BLaER1 treated with 17β-estradiol and CSF1 and Interleukin-3, amounts not matched to agents 10 nM and 100 nM (cell line): ENCODE measurements around the gene HSD11B2.
A peak's percentile ranks its signal among the peaks of the same experiment; 100 is the strongest.

Experiments used
- H3K27ac ChIP-seq, 11 experiments: shearing (Covaris generic); formaldehyde crosslinking; 2 replicates each; pipeline ENCODE4 v1.8.1; 2022
- H3K27me3 ChIP-seq, 11 experiments: shearing (Covaris generic); formaldehyde crosslinking; 2 replicates each; pipeline ENCODE4 v1.8.1; 2022
- H3K36me3 ChIP-seq, 11 experiments: shearing (Covaris generic); formaldehyde crosslinking; 2 replicates each; pipeline ENCODE4 v1.8.1; 2022
- H3K4me1 ChIP-seq, 10 experiments: shearing (Covaris generic); formaldehyde crosslinking; 2 replicates each; pipeline ENCODE4 v1.8.1; 2022
- H3K4me2 ChIP-seq, 11 experiments: shearing (Covaris generic); formaldehyde crosslinking; 2 replicates each; pipeline ENCODE4 v1.8.1; 2022
- H3K4me3 ChIP-seq, 10 experiments: shearing (Covaris generic); formaldehyde crosslinking; 2 replicates each; pipeline ENCODE4 v1.8.1; 2022
- H3K9ac ChIP-seq, 11 experiments: shearing (Covaris generic); formaldehyde crosslinking; 2 replicates each; pipeline ENCODE4 v1.8.1; 2022
- H3K9me3 ChIP-seq, 11 experiments: shearing (Covaris generic); formaldehyde crosslinking; replicated peaks in 1 of 11; 2 replicates each; pipeline ENCODE4 v1.8.1; 2022
- H4K20me1 ChIP-seq, 11 experiments: shearing (Covaris generic); formaldehyde crosslinking; 2 replicates each; pipeline ENCODE4 v1.8.1; 2022
- Cebpa-rat ChIP-seq, 11 experiments: shearing (Covaris generic); IDR thresholded peaks; 2 replicates each; pipeline ENCODE4 v1.8.1; 2022

HSD11B2 gene

GRCh38 chr16:67451704-67452435 is 20.9 kb downstream of the HSD11B2 start:
- Histone ChIP-seq H3K4me1 (peaks cover 6 to 55% (median 17%) of the 10 kb centered on the region in 10 experiments; a peak in 17 of 20 replicates), H3K9me3 (no peaks in the 10 kb centered on the region), H3K27ac (no peak overlapping the region), H3K4me3 (no peak overlapping the region), H3K9ac (0 out of 22 replicates have a peak overlapping the region, but pooled peaks of 1 of the 11 experiments have one; percentile 28), H3K36me3 (peaks cover 53 to 100% (median 94%) of the 10 kb centered on the region in 11 experiments), H3K27me3 (no peaks in the 10 kb centered on the region), H3K4me2 (no peak overlapping the region), H4K20me1 (peaks cover 85 to 100% (median 100%) of the 10 kb centered on the region in 11 experiments)
- TF ChIP-seq Cebpa-rat (IDR thresholded peaks at IDR 0.05): no peak

- Histone ChIP-seq H3K27ac (no peak overlapping the region), H3K27me3 (no peaks in the 10 kb centered on the region), H3K9me3 (no peaks in the 10 kb centered on the region), H4K20me1 (peaks cover 86 to 100% (median 100%) of the 10 kb centered on the region in 11 experiments), H3K4me1 (peaks cover 21 to 65% (median 34%) of the 10 kb centered on the region in 10 experiments; a peak in 19 of 20 replicates), H3K36me3 (peaks cover 31 to 100% (median 92%) of the 10 kb centered on the region in 11 experiments; a peak in 21 of 22 replicates), H3K4me3 (no peak overlapping the region), H3K9ac (peak overlapping the region in 1 of 11 experiments; percentile 22; a peak in 1 of 22 replicates), H3K4me2 (no peak overlapping the region)
- TF ChIP-seq Cebpa-rat (IDR thresholded peaks at IDR 0.05): no peak
These were observed 23.2 kb downstream of the HSD11B2 start for GRCh38 chr16:67454104-67454503.

GRCh38 chr16:67454852-67455251 is 23.9 kb downstream of the HSD11B2 start:
- Histone ChIP-seq H3K27ac (no peak overlapping the region), H3K36me3 (peaks cover 28 to 100% (median 92%) of the 10 kb centered on the region in 11 experiments; a peak in 21 of 22 replicates), H4K20me1 (peaks cover 88 to 100% (median 100%) of the 10 kb centered on the region in 11 experiments), H3K4me1 (peaks cover 28 to 66% (median 41%) of the 10 kb centered on the region in 10 experiments; a peak in 19 of 20 replicates), H3K4me3 (no peak overlapping the region), H3K9me3 (no peaks in the 10 kb centered on the region), H3K9ac (peak overlapping the region in 3 of 11 experiments; percentile 1 to 35 (median 22); a peak in 2 of 22 replicates), H3K4me2 (peak overlapping the region in 4 of 11 experiments; percentile 3 to 47 (median 34); a peak in 6 of 22 replicates), H3K27me3 (no peaks in the 10 kb centered on the region)
- no peak for TF ChIP-seq Cebpa-rat (IDR thresholded peaks at IDR 0.05)

GRCh38 chr16:67456391-67457081 is 25.6 kb downstream of the HSD11B2 start:
- no peak for TF ChIP-seq Cebpa-rat (IDR thresholded peaks at IDR 0.05)
- no peaks in the 10 kb centered on the region for H3K9me3 ChIP-seq
- peak overlapping the region in 1 of 11 experiments; percentile 7; a peak in 3 of 22 replicates for H3K27ac ChIP-seq
- no peaks in the 10 kb centered on the region for H3K27me3 ChIP-seq
- H4K20me1 ChIP-seq: peaks cover 98 to 100% (median 100%) of the 10 kb centered on the region in 11 experiments
- peak overlapping the region in 2 of 11 experiments; percentile 79 to 81; a peak in 3 of 22 replicates for H3K4me2 ChIP-seq
- H3K9ac ChIP-seq: peak overlapping the region in 3 of 11 experiments; percentile 24 to 61 (median 38); a peak in 3 of 22 replicates
- peaks cover 33 to 74% (median 54%) of the 10 kb centered on the region in 10 experiments; a peak in 19 of 20 replicates for H3K4me1 ChIP-seq
- H3K4me3 ChIP-seq: no peak overlapping the region
- peaks cover 22 to 100% (median 92%) of the 10 kb centered on the region in 11 experiments; a peak in 21 of 22 replicates for H3K36me3 ChIP-seq

GRCh38 chr16:67457611-67458010 is 26.7 kb downstream of the HSD11B2 start:
- Histone ChIP-seq H3K9me3 (no peaks in the 10 kb centered on the region), H3K4me2 (peak overlapping the region in 3 of 11 experiments; percentile 17 to 81 (median 79); a peak in 4 of 22 replicates), H3K27ac (peak overlapping the region in 2 of 11 experiments; percentile 4 to 15; a peak in 2 of 22 replicates), H3K36me3 (peaks cover 14 to 100% (median 92%) of the 10 kb centered on the region in 11 experiments; a peak in 21 of 22 replicates), H3K4me3 (no peak overlapping the region), H3K4me1 (peaks cover 33 to 80% (median 63%) of the 10 kb centered on the region in 10 experiments; a peak in 19 of 20 replicates), H4K20me1 (peaks cover 98 to 100% (median 100%) of the 10 kb centered on the region in 11 experiments), H3K9ac (peak overlapping the region in 7 of 11 experiments; percentile 5 to 61 (median 52); a peak in 8 of 22 replicates), H3K27me3 (no peaks in the 10 kb centered on the region)
- TF ChIP-seq Cebpa-rat (IDR thresholded peaks at IDR 0.05): no peak

- Histone ChIP-seq H3K4me2 (peak overlapping the region in 4 of 11 experiments; percentile 17 to 81 (median 48); a peak in 5 of 22 replicates), H4K20me1 (peaks cover 98 to 100% (median 100%) of the 10 kb centered on the region in 11 experiments), H3K9me3 (no peaks in the 10 kb centered on the region), H3K27ac (peak overlapping the region in 2 of 11 experiments; percentile 4 to 15; a peak in 2 of 22 replicates), H3K36me3 (peaks cover 9 to 100% (median 92%) of the 10 kb centered on the region in 11 experiments; a peak in 21 of 22 replicates), H3K9ac (peak overlapping the region in 8 of 11 experiments; percentile 5 to 61 (median 43); a peak in 13 of 22 replicates), H3K4me1 (peaks cover 33 to 86% (median 69%) of the 10 kb centered on the region in 10 experiments; a peak in 19 of 20 replicates), H3K4me3 (no peak overlapping the region), H3K27me3 (no peaks in the 10 kb centered on the region)
- TF ChIP-seq Cebpa-rat (IDR thresholded peaks at IDR 0.05): no peak
These were observed 27.3 kb downstream of the HSD11B2 start for GRCh38 chr16:67458121-67458641.

- H4K20me1 ChIP-seq: peaks cover 100% of the 10 kb centered on the region in 11 experiments
- peak overlapping the region; percentile 19 to 81 (median 50); a peak in 20 of 22 replicates for H3K4me2 ChIP-seq
- no peak overlapping the region for H3K4me3 ChIP-seq
- no peak for TF ChIP-seq Cebpa-rat (IDR thresholded peaks at IDR 0.05)
- H3K9me3 ChIP-seq: no peaks in the 10 kb centered on the region
- peaks cover 33 to 97% (median 73%) of the 10 kb centered on the region in 10 experiments; a peak in 19 of 20 replicates for H3K4me1 ChIP-seq
- peak overlapping the region in 3 of 11 experiments; percentile 10 to 52 (median 21); a peak in 4 of 22 replicates for H3K27ac ChIP-seq
- peaks cover 5 to 100% (median 90%) of the 10 kb centered on the region in 11 experiments; a peak in 20 of 22 replicates for H3K36me3 ChIP-seq
- no peaks in the 10 kb centered on the region for H3K27me3 ChIP-seq
- H3K9ac ChIP-seq: peak overlapping the region in 8 of 11 experiments; percentile 1 to 61 (median 25); a peak in 10 of 22 replicates
These were observed 28.3 kb downstream of the HSD11B2 start for GRCh38 chr16:67459066-67459860.
